HepG2 (cell line): ENCODE data around the gene RDH12. TPM values are rescaled to one million over a fixed set of nuclear protein-coding genes. Genes with fewer than 3 reads are reported as not detected.

Experiments
- ARHGAP35 ChIP-seq: sonication (generic); formaldehyde crosslinking; IDR thresholded peaks from 2 replicates; pipeline ENCODE4 v1.9.0; 2022; ENCODE audit warnings: mild to moderate bottlenecking, inconsistent platforms, moderate library complexity, missing genetic modification reagents, borderline replicate concordance
- ATM ChIP-seq: fragments of 450-650 bp; IDR thresholded peaks from 2 replicates; pipeline ENCODE4 v1.7.1; 2017; ENCODE audit warnings: mild to moderate bottlenecking, borderline replicate concordance
- DNMT1 ChIP-seq: sonication (generic); formaldehyde crosslinking; IDR thresholded peaks from 2 replicates; pipeline ENCODE4 v1.5.1; 2020; ENCODE audit warnings: mild to moderate bottlenecking, missing genetic modification reagents
- E2F2 ChIP-seq: sonication (generic); formaldehyde crosslinking; IDR thresholded peaks from 2 replicates; pipeline ENCODE4 v1.4.0; 2020; ENCODE audit warnings: missing genetic modification reagents, borderline replicate concordance
- GATAD1 ChIP-seq: IDR thresholded peaks from 2 replicates; pipeline ENCODE4 v1.6.1; 2016; ENCODE audit warnings: missing genetic modification reagents, missing compliant biosample characterization
- LRRFIP1 ChIP-seq: sonication (generic); formaldehyde crosslinking; conservative IDR thresholded peaks from 2 replicates; pipeline ENCODE4 v1.4.0; 2020; ENCODE audit warnings: missing genetic modification reagents
- MYPOP ChIP-seq: sonication (generic); formaldehyde crosslinking; IDR thresholded peaks from 2 replicates; pipeline ENCODE4 v1.8.1; 2023; ENCODE audit warnings: mild to moderate bottlenecking, moderate library complexity, missing genetic modification reagents
- PRPF4 ChIP-seq: fragments of 200-400 bp; formaldehyde crosslinking; IDR thresholded peaks from 2 replicates; pipeline ENCODE4 v1.6.1; 2016; ENCODE audit warnings: low read length, low read depth; ENCODE audit not compliant: poor library complexity, severe bottlenecking
- TEAD2 ChIP-seq: sonication (generic); formaldehyde crosslinking; IDR thresholded peaks from 2 replicates; pipeline ENCODE4 v1.9.0; 2021; ENCODE audit warnings: missing genetic modification reagents
- TMF1 ChIP-seq: sonication (generic); formaldehyde crosslinking; IDR thresholded peaks from 2 replicates; pipeline ENCODE4 v1.8.1; 2022; ENCODE audit warnings: low read depth, missing genetic modification reagents
- TOPORS ChIP-seq: sonication (generic); formaldehyde crosslinking; IDR thresholded peaks from 2 replicates; pipeline ENCODE4 v1.8.0; 2023; ENCODE audit warnings: mild to moderate bottlenecking, missing genetic modification reagents
- ZNF160 ChIP-seq: sonication (generic); formaldehyde crosslinking; IDR thresholded peaks from 2 replicates; pipeline ENCODE4 v1.8.0; 2022; ENCODE audit warnings: mild to moderate bottlenecking, inconsistent platforms, missing genetic modification reagents
- polyA plus RNA-seq, 8 experiments: library from polyadenylated mRNA; depleted of rRNA in 3 of 8; stranded (reverse) in 7 of 8; unstranded in 1 of 8; fragments of >200 nt; fragmentation: Illumina TruSeq in 4 of 8; extraction: Trizol in 4 of 8; gene quantifications; 2 replicates each; pipeline versions ENCODE4 v1.2.1 to v1.2.3, GENCODE V29; 2011 to 2016; ENCODE audit warnings: low read depth in 4 of 8, missing spikeins in 1 of 8, mixed read lengths in 1 of 8; ENCODE audit not compliant: insufficient read depth in 1 of 8
- total RNA-seq, 5 experiments: library from RNA; depleted of rRNA; stranded (reverse); fragments of >200 nt; fragmentation: Illumina TruSeq; extraction: Trizol; gene quantifications; 2 replicates each; pipeline ENCODE4 v1.2.3, GENCODE V29; 2016; ENCODE audit warnings: low read depth in 1 of 5
- TF ChIP-seq, protein P1 (sequence below): sonication (generic); formaldehyde crosslinking; IDR thresholded peaks from one replicate; pipeline ENCODE4 v1.5.1; 2020; ENCODE audit warnings: mild to moderate bottlenecking, missing genetic modification reagents; ENCODE audit errors: not compliant biosample characterization

Gene RDH12
- total and polyA plus RNA-seq, 2 of the 13 experiments (the other 11 are each of a cell fraction or from before 2014, with no cell fraction given): 1.6 to 2.1 TPM

- TF ChIP-seq E2F2 (CRISPR knock-in tag): no peak
- TF ChIP-seq TOPORS (CRISPR knock-in tag): peak; percentile 82; the same call in 1 of the 2 replicates
- peak; percentile 83; the same call in 1 of the 2 replicates for TF ChIP-seq ARHGAP35 (CRISPR knock-in tag)
- TF ChIP-seq LRRFIP1 (CRISPR knock-in tag): no peak
- TF ChIP-seq PRPF4: no peak
- TF ChIP-seq, protein P1, sequence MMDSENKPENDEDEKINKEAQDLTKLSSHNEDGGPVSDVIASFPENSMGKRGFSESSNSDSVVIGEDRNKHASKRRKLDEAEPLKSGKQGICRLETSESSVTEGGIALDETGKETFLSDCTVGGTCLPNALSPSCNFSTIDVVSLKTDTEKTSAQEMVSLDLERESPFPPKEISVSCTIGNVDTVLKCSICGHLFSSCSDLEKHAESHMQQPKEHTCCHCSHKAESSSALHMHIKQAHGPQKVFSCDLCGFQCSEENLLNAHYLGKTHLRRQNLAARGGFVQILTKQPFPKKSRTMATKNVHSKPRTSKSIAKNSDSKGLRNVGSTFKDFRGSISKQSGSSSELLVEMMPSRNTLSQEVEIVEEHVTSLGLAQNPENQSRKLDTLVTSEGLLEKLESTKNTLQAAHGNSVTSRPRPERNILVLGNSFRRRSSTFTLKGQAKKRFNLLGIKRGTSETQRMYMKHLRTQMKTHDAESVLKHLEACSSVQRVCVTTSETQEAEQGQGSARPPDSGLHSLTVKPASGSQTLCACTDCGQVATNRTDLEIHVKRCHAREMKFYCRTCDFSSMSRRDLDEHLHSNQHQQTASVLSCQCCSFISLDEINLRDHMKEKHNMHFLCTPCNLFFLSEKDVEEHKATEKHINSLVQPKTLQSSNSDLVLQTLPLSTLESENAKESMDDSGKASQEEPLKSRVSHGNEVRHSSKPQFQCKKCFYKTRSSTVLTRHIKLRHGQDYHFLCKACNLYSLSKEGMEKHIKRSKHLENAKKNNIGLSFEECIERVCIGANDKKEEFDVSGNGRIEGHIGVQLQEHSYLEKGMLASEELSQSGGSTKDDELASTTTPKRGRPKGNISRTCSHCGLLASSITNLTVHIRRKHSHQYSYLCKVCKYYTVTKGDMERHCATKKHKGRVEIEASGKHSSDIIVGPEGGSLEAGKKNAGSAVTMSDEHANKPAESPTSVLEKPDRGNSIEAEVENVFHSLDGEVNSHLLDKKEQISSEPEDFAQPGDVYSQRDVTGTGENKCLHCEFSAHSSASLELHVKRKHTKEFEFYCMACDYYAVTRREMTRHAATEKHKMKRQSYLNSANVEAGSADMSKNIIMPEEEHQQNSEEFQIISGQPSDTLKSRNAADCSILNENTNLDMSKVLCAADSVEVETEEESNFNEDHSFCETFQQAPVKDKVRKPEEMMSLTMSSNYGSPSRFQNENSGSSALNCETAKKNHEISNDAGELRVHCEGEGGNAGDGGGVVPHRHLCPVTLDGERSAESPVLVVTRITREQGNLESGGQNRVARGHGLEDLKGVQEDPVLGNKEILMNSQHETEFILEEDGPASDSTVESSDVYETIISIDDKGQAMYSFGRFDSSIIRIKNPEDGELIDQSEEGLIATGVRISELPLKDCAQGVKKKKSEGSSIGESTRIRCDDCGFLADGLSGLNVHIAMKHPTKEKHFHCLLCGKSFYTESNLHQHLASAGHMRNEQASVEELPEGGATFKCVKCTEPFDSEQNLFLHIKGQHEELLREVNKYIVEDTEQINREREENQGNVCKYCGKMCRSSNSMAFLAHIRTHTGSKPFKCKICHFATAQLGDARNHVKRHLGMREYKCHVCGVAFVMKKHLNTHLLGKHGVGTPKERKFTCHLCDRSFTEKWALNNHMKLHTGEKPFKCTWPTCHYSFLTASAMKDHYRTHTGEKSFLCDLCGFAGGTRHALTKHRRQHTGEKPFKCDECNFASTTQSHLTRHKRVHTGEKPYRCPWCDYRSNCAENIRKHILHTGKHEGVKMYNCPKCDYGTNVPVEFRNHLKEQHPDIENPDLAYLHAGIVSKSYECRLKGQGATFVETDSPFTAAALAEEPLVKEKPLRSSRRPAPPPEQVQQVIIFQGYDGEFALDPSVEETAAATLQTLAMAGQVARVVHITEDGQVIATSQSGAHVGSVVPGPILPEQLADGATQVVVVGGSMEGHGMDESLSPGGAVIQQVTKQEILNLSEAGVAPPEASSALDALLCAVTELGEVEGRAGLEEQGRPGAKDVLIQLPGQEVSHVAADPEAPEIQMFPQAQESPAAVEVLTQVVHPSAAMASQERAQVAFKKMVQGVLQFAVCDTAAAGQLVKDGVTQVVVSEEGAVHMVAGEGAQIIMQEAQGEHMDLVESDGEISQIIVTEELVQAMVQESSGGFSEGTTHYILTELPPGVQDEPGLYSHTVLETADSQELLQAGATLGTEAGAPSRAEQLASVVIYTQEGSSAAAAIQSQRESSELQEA (CRISPR knock-in tag): peak; percentile 60
- TF ChIP-seq ATM: no peak
- TF ChIP-seq DNMT1: no peak
- TF ChIP-seq TEAD2: no peak
- 0 out of 2 replicates have a peak, but pooled peaks have one; percentile 27 for TF ChIP-seq MYPOP (CRISPR knock-in tag)
- TF ChIP-seq TMF1: peak; percentile 39; the same call in 1 of the 2 replicates
- peak; percentile 40; the same call in 1 of the 2 replicates for TF ChIP-seq GATAD1 (CRISPR knock-in tag)
- peak; percentile 24; the same call in 1 of the 2 replicates for TF ChIP-seq ZNF160
These were observed 27.0 kb upstream of the RDH12 start, which contains the start of gene VTI1B (continued) for GRCh38 chr14:67674480-67675218.
